T-helper 1 cell treated with Interleukin-12 subunit alpha and Interleukin-12 subunit beta and Interleukin-4 antibody, amounts not matched to agents 30 ng/mL and 1 ng/mL, for 36 hours (primary cell): ENCODE data around the gene SENP6. TPM values are rescaled to one million over a fixed set of nuclear protein-coding genes. Genes with fewer than 3 reads are reported as not detected.
"Not testable (repeated sequence)": the region's sequence is repeated elsewhere in the genome, so short reads cannot be mapped to it uniquely, and the experiment has no call there.

Experiments
- intact Hi-C: fragments of 100-400 bp; cut with micrococcal nuclease; formaldehyde crosslinking; loops from one replicate; pipeline ENCODE4 v1.15.1; 2024
- total RNA-seq: library from RNA; stranded (reverse); gene quantifications from 2 replicates; pipeline ENCODE4 v1.2.3, GENCODE V29; 2022

The SENP6 gene
- total RNA-seq, 1 donor from 2014 or later: 93.6 TPM

DNA sequence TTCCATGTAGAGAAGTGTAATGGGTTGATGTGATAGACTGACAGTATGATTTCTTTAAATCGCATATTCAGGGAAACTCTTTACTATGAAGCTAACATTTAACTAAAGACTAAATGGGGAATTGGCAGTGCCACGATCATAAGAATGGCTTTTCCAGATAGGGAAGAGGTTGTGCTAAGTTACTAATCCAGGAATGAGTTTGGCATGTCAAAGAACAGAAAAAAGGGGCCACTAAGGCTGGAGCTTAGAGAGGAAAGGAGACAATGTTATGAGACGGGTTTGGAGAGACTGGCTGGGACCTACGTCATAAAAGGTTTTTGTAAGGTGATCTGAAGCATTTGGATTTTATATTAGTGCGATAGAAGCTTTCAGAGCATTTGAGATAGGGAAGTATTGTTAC is 40.6 kb downstream of the SENP6 start:
- intact Hi-C loops: no loop called here

DNA sequence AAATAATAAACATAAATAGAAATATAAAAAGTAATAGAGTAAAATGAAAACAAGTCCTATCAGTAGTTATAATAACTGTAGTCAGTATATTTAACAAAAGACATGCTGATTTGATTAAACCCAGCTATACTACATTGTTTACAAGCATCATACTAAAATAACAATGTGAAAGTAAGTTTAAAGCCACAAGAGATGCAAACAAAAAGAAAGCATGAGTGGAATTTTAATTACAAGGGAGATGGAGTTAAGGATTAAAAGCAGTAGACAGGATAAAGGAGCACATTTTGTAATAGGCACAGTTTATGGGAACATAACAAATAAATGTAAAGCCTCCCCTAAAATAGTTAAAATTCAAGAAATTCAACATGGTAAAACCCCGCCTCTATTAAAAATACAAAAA is 41.5 kb downstream of the SENP6 start:
- intact Hi-C loops: no loop called here

DNA sequence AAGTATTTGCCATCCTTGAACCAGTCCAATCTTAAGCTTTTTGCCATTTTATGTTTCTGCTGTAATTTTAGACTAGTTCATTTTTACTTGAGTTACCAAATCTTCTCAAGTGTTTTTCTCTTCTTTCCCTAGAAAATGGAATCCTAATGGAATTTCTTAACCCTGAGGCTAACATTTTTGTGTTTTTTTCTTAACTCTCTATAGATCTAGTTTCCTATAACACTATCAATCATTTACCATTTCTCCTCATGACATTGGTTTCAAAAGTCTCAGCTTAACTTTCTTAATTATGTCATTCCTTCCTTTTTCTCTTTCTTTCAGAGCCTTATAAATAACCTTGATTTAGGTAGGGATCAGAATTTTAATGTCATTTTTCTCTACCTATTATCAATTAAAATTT is 54.8 kb downstream of the SENP6 start:
- intact Hi-C loops: loop anchor here (5.0 kb wide), 1 partner anchor 54 kb away; the partner anchor contains the start of gene SENP6

DNA sequence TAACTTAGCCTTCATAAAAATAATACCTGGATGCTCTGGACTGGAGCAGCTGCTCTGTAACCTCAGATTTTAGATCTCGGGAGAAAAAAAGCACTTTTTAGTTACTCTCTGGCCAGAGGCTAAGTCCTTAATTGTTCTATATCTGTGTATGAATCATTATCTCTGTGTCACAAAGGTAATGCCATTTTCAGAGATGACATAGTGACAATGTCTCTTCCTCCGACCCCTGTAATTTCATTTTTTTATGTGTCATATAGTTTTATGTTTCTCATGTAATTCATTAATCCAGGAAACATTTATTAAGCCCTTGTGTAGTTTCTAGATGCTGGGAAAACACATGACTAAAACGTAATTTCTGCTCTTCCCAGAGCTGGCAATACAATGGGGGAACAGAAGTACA is 55.6 kb downstream of the SENP6 start:
- intact Hi-C loops: loop anchor here (5.0 kb wide), 1 partner anchor 55 kb away; the partner anchor contains the start of gene SENP6

DNA sequence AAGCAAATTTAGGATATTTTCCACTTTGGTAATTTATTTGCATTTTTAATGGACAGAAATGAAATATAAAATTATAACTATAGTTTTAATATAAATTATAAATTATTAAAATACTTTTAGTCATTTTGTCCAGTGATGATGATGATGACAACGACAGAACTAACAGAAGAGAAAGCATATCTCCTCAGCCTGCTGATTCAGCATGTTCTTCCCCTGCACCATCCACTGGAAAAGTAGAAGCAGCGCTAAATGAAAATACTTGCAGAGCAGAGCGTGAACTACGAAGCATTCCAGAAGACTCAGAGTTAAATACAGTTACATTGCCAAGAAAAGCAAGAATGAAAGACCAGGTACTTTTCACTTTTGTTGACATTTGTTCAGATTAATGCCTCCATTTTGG is 64.9 kb downstream of the SENP6 start:
- intact Hi-C loops: no loop called here

DNA sequence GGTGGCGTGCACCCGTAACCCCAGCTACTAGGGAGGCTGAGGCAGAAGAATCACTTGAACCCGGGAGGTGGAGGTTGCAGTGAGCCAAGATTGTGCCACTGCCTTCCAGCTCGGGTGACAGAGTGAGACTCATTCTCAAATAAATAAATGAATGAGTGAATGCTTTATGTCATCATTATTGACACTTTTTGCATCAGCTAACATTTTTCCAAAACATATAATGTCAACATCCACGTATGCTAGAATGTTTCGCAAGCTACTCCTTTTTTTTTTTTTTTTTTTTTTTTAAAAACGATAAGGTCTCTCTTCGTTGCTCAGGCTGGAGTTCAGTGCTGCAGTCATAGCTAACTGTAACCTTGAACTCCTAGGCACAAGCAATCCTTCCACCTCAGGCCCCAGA is 72.2 kb downstream of the SENP6 start:
- intact Hi-C loops: no loop called here

DNA sequence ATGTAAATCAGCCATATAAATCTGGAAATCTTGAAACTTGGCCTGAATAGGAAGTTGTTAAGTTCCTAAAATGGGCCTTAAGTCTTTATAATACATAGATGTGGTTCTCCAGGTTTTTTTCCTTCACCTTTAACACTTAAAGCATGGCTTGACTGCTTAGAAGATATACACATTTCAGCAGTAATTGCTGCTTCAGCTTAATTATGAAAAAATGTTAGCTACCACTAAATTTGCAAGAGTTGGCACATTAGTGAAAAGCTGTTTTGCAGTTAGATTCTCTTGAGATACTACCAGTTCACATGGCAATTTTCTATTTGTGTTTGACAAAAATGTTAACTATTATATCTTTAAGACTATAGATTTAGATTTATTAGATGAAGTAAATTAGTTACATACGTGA is 74.7 kb downstream of the SENP6 start:
- intact Hi-C loops: no loop called here

DNA sequence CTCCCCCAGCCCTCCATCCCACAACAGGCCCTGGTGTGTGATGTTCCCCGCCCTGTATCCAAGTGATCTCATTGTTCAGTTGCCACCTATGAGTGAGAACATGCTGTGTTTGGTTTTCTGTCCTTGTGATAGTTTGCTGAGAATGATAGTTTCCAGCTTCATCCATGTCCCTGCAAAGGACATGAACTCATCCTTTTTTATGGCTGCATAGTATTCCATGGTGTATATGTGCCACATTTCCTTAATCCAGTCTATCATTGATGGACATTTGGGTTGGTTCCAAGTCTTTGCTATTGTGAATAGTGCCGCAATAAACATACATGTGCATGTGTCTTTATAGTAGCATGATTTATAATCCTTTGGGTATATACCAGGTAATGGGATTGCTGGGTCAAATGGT is 80.9 kb downstream of the SENP6 start:
- intact Hi-C loops: not testable (repeated sequence)

DNA sequence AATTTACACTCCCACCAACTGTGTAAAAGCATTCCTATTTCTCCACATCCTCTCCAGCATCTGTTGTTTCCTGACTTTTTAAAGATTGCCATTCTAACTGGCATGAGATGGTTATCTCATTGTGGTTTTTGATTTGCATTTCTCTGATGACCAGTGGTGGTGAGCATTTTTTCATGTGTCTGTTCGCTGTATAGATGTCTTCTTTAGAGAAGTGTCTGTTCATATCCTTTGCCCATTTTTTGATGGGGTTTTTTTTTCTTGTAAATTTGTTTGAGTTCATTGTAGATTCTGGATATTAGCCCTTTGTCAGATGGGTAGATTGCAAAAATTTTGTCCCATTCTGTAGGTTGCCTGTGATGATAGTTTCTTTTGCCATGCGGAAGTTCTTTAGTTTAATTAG is 81.3 kb downstream of the SENP6 start:
- intact Hi-C loops: not testable (repeated sequence)

DNA sequence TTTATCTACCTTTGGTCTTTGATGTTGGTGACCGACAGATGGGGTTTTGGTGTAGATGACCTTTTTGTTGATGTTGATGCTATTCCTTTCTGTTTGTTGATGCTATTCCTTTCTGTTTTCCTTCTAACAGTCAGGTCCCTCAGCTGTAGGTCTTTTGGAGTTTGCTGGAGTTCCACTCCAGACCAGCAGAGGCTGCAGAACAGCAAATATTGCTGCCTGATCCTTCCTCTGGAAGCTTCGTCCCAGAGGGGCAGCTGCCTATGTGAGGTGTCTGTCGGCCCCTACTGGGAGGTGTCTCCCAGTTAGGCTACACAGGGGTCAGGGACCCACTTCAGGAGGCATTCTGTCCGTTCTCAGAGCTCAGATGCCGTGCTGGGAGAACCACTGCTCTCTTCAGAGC is 85.9 kb downstream of the SENP6 start:
- intact Hi-C loops: not testable (repeated sequence)

DNA sequence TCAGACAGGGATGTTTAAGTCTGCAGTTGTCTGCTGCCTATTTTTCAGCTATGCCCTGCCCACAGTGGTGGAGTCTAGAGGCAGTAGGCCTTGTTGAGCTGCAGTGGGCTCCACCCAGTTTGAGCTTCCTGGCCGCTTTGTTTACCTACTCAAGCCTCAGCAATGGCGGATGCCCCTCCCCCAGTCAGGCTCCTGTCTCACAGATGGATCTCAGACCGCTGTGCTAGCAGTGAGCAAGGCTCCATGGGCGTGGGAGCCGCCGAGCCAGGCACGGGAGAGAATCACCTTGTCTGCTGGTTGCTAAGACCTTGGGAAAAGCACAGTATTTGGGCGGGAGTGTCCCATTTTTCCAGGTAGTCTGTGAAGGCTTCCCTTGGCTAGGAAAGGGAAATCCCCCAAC is 86.3 kb downstream of the SENP6 start:
- intact Hi-C loops: not testable (repeated sequence)

DNA sequence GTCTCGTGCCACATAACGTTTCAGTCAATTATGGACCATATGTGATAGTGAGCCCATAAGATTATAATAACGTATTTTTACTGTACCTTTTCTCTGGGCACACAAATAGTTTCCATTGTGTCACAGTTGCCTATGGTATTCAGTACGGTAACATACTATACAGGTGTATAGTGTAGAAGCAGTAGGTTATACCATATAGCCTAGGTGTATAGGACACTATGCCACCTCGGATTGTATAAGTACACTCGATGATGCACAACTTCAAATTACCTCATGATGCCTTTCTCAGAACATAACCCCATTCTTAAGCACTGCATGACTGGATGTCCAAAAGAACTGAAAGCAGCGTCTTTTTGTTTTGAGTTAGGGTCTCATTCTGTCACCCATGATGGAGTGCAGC is 87.9 kb downstream of the SENP6 start:
- intact Hi-C loops: no loop called here

DNA sequence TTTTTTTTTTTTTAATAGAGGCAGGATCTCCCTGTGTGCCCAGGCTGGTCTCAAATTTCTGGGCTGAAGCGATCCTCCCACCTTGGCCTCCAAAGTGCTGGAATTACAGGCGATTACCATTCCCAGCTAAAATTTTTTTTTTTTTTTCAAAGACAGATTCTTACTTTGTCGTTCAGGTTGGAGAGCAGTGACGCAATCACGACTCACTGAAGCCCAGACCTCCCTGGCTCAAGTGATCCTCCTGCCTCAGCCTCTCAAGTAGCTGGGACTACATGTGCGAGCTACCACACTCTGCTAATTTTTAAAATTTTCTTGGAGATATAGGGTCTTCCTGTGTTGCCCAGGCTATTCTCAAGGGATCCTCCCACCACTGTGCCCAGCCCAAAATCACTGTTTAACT is 89.3 kb downstream of the SENP6 start:
- intact Hi-C loops: no loop called here

DNA sequence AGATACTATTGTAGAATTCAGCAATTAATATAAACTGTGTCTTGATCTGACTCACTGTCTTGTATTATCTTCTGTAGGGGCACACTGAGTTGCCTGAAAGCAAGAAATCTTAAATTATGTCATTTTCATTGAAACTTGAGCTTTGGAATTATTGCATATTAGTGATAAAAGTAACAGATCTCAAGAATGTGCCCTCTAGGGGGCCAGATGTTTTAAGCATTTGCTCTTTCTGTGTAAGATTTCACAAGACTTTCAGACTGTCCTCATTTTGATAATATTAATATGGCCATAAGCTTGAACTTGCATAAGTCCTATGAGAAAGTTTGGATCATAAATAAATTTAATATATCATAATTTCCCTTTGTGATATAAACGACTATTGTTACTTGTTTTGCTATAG is 91.9 kb downstream of the SENP6 start:
- intact Hi-C loops: no loop called here

DNA sequence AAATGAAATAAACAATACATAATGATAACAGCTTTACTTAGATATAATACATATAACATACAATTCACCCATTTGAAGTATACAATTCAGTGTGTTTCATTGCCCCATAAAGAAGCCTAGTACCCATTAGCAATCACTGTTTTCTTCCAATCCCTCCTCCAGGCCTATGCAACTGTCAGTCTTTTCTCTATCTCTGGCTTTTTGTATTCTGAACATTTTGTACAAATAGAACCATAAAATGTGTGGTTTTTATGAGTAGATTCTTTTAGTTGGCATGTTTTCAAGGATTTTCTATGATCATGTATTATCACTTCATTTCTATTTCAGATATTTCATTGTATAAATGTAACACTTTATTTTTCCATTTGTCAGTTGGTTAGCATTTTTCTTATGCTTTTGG is 92.7 kb downstream of the SENP6 start:
- intact Hi-C loops: no loop called here

DNA sequence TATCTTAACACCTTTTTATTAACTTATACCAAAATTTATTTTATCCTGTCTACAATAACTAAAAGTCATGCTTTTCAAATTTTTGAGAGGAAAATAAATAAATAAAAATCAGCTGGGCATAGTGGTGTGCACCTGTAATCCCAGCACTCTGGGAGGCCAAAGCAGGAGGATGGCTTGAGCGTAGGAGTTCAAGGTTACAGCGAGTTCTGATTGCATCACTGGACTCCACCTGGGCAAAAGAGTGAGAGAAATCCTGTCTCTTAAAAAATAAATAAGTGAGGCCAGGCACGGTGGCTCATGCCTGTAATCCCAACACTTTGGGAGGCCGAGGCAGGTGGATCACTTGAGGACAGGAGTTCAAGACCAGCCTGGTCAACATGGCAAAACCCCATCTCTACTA is 106.7 kb downstream of the SENP6 start:
- intact Hi-C loops: not testable (repeated sequence)

DNA sequence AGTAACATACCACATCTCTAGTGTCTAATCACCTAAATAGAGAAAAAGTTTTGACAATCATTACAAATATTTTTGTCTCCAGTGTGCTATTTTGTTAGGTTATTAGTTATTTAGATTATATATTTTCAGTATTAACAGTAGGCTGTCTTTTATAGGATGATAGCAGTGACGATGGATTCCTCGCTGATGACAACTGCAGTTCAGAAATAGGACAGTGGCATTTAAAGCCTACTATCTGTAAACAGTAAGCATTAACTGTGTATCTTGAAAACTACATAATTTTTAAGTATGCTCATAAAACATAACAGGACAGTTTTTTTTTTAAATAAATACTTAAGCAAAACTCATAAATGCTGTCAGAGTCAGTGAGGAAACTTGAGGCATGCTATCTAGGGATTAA is 109.5 kb downstream of the SENP6 start:
- intact Hi-C loops: no loop called here

DNA sequence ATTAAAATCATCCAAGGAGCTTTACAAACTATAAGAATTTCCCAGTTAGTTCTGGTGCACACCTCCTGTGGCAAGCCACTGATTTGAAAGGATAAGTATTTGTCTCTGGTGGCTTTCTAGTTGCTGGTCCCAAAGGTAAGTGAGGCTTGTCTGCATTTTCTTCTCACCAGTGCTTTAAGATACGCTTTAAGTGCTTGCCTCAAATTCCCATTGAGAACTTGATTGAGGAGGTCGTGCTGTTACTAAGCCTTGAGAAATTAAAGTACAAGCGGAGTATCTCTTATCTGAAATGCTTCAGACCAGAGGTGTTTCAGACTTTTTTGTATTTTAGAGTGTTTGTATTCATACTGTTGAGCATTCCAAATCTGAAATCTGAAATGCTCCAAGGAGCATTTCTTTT is 117.5 kb downstream of the SENP6 start:
- intact Hi-C loops: no loop called here

DNA sequence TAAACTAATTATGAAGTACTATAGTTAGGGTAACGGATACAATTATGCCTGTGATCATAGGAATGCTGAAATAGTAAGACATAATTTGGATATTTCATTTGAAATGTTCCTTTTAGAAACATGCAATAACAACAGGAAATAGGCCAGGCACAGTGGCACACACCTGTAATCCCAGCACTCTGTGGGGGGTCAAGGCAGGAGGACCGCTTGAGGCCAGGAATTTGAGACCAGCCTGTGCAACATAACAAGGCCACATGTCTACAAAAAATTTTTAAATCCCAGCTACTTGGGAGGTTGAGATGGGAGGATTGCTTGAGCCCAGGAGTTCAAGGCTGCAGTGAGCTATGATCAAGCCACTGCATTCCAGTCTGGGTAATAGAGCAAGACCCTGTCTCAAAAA is 121.7 kb downstream of the SENP6 start:
- intact Hi-C loops: no loop called here

DNA sequence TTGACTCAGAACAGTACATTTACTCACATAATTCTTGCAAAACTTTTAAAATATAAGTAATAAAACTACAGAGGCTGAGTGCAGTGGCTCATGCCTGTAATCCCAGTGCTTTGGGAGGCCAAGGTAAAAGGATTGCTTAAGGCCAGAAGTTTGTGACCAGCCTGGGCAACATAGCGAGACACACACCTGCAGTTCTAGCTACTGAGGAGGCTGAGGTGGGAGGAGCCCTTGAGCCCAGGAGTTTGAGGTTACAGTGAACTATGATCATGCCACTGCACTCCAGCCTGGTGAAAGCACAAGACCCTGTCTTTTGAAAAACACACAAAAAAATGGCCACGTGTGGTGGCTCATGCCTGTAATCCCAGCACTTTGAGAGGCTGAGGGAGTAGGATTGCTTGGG is 125.5 kb downstream of the SENP6 start:
- intact Hi-C loops: no loop called here

DNA sequence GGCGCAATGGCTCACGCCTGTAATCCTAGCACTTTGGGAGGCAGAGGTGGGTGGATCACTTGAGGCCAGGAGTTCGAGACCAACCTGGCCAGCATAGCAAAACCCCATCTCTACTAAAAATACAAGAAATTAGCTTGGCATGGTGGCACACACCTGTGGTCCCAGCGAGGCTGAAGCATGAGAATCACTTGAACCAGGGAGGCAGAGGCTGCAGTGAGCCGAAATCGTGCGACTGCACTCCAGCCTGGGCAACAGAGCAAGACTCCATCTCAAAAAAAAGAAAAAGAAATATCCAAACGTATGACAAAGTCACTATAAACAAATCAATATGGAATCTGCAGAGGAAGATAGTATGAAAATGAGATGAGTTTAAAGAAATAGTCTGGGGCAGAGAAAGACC is 129.3 kb downstream of the SENP6 start:
- intact Hi-C loops: not testable (repeated sequence)

DNA sequence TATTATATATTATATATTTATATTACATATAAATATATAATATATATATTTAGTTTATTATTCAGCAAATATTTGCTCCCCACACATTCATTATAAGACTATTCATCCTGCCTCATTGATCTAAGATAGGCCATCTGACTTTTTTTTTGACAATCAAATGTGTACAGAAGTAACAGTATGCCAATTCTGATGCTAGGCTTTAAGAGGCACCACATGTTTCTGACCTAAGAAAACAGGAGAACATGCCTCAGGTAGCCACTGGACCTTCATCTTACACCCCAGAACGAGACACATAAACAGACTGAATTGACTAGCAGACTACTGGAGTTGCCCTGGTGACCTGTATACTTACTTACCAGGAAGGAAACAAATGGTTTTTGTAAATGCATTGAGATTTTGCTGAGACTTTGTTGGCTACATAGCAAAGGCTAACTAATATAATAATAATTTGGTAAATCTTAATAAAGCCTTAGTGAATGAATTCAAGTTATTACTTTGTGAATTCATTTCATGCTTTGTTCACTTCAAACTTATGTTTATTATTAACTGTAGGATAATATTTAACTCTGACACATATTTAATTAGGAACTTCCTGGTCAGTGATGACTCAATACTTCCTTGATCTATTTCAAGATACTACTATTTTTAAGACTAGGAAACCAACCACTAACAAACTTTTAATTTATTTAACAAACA is 134.0 kb downstream of the SENP6 start:
- intact Hi-C loops: no loop called here

DNA sequence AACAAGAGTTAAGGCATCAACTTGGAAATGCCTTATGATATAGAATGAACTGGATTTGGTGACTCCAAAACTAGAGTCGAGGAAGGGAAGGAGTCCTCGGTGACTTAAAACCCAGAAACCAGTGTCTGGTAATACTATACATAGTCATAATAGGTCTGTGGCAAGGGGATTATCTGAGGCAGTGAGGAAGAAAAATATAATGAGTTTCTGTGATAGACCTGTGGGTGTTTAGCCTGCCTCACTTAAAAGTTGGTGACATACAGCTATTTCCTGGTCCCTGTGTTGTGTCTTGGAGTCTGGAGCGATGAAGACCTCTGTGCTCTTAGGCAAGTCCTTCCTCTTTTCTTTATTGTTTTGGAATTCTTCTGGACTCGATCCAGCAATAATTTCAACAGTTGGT is 142.3 kb downstream of the SENP6 start:
- intact Hi-C loops: no loop called here

DNA sequence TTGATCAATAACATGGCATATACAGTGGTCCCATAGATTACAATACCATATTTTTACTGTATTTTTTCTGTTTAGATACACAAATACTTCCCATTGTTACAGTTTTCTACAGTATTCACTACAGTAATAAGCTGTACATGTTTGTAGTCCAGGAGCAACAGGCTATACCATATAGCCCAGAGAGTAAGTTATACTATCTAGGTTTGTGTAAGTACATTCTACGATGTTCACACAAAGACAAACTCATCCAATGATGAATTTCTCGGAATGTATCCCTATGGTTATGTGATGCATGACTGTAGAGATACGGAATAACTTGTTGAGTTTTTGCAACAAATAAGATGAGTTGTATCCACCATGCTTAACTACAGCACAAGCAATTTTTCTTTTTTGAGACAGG is 143.7 kb downstream of the SENP6 start:
- intact Hi-C loops: no loop called here
